Measurements from ENCODE around the gene PIK3C2B. TPM values are rescaled to one million over a fixed set of nuclear protein-coding genes. Genes with fewer than 3 reads are reported as not detected.

PIK3C2B gene
- total RNA-seq, 3 donors from 2014 or later = 17.6 to 31.5 (median 24.9) TPM

- TF ChIP-seq POLR2A (IDR thresholded peaks at IDR 0.05) (no peak), POLR2AphosphoS5 (IDR thresholded peaks at IDR 0.05) (no peak), CTCF (IDR thresholded peaks at IDR 0.05) (no peak)
- H3K36me3 ChIP-seq = no peaks in the 10 kb centered on the region
- H3K4me1 ChIP-seq = no peaks in the 10 kb centered on the region
- peak overlapping the region; percentile 50 to 66 (median 62) for H3K4me3 ChIP-seq
- peak overlapping the region; percentile 85 to 91 for H3K27ac ChIP-seq
- no peak for DNase-seq (ENCODE audit: low spot score in 2 of 2)
- H3K27me3 ChIP-seq = no peaks in the 10 kb centered on the region
- H3K9me3 ChIP-seq = no peaks in the 10 kb centered on the region
- intact Hi-C loops (cut with DNase I; ENCODE audit: low total_unique reads) = loop anchor here (10.0 kb wide), 1 partner anchor 1921 kb away; no protein-coding TSS in a partner anchor
These were observed 11.1 kb upstream of the PIK3C2B start for GRCh38 chr1:204505674-204506200.

GRCh38 chr1:204503913-204504519, 9.4 kb upstream of the PIK3C2B start:
- DNase-seq (ENCODE audit: low spot score in 2 of 2) = no peak
- Histone ChIP-seq H3K36me3 (no peaks in the 10 kb centered on the region), H3K9me3 (no peaks in the 10 kb centered on the region), H3K27me3 (no peaks in the 10 kb centered on the region), H3K27ac (no peak overlapping the region), H3K4me3 (no peak overlapping the region), H3K4me1 (no peaks in the 10 kb centered on the region)
- intact Hi-C loops (cut with DNase I; ENCODE audit: low total_unique reads) = loop anchor here (5.0 to 10.0 kb wide), 2 partner anchors 57 to 1919 kb away; no protein-coding TSS in a partner anchor
- TF ChIP-seq CTCF (IDR thresholded peaks at IDR 0.05) (peak in 1 of 3 donors; percentile 10), POLR2AphosphoS5 (IDR thresholded peaks at IDR 0.05) (no peak)

- H3K27me3 ChIP-seq = no peaks in the 10 kb centered on the region
- H3K4me3 ChIP-seq = no peak overlapping the region
- DNase-seq (ENCODE audit: low spot score in 2 of 2) = no peak
- H3K27ac ChIP-seq = no peak overlapping the region
- intact Hi-C loops (cut with DNase I; ENCODE audit: low total_unique reads) = loop anchor here (5.0 to 10.0 kb wide), 2 partner anchors 56 to 1919 kb away; no protein-coding TSS in a partner anchor
- H3K4me1 ChIP-seq = no peaks in the 10 kb centered on the region
- TF ChIP-seq POLR2AphosphoS5 (IDR thresholded peaks at IDR 0.05) (no peak), POLR2A (IDR thresholded peaks at IDR 0.05) (no peak), CTCF (IDR thresholded peaks at IDR 0.05) (peak; percentile 74 to 89 (median 76))
- H3K36me3 ChIP-seq = no peaks in the 10 kb centered on the region
- no peaks in the 10 kb centered on the region for H3K9me3 ChIP-seq
These were observed 8.7 kb upstream of the PIK3C2B start for GRCh38 chr1:204503122-204503912.

DNA sequence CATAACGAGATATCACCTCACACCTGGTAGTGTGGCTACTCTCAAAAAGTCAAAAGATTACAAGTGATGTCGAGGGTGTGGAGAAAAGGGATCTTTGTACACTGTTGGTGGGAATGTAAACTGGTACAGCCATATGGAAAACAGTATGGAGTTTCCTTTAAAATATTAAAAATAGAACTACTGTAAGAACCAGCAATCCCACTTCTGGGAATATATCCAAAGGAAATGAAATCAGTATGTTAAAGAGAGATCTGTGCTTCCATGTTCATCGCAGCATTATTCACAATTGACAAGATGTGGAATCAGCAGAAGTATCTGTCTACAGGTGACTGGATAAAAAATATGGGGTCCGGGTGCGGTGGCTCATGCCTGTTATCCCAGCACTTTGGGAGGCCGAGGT, 7.6 kb upstream of the PIK3C2B start:
- DNase-seq (ENCODE audit: low spot score in 2 of 2) = no peak
- TF ChIP-seq CTCF (IDR thresholded peaks at IDR 0.05) (no peak), POLR2A (IDR thresholded peaks at IDR 0.05) (no peak), POLR2AphosphoS5 (IDR thresholded peaks at IDR 0.05) (no peak)
- Histone ChIP-seq H3K36me3 (no peaks in the 10 kb centered on the region), H3K27ac (no peak overlapping the region), H3K4me1 (no peaks in the 10 kb centered on the region), H3K27me3 (no peaks in the 10 kb centered on the region), H3K4me3 (no peak overlapping the region), H3K9me3 (no peaks in the 10 kb centered on the region)
- intact Hi-C loops (cut with DNase I; ENCODE audit: low total_unique reads) = loop anchor here (5.0 to 10.0 kb wide), 2 partner anchors 55 to 1917 kb away; no protein-coding TSS in a partner anchor
